Fibroblast of the aortic adventitia (primary cell): ENCODE data around the gene HAGH. TPM values are rescaled to one million over a fixed set of nuclear protein-coding genes. Genes with fewer than 3 reads are reported as not detected.

ENCODE experiments used
- DNase-seq: peaks from one replicate; pipeline ENCODE4 v3.0.0-alpha.2; 2010; ENCODE audit warnings: low read depth
- H3K4me3 ChIP-seq: 2 replicates; pipeline ENCODE4 v1.5.1; 2011; ENCODE audit warnings: low read depth, mild to moderate bottlenecking, control low read depth, low read length, moderate library complexity
- total RNA-seq: library from RNA; depleted of rRNA; stranded (reverse); fragments of >200 nt; gene quantifications from 2 replicates; pipeline ENCODE4 v1.2.3, GENCODE V29; 2012; ENCODE audit warnings: low replicate concordance
- TF ChIP-seq, protein P1 (sequence below): IDR thresholded peaks from 2 replicates; pipeline ENCODE4 v1.5.1; 2011; ENCODE audit warnings: mild to moderate bottlenecking, low read length, control low read depth, inconsistent platforms; ENCODE audit not compliant: insufficient read depth

Gene HAGH
- total RNA-seq, 1 donor = 21.9 TPM

DNA sequence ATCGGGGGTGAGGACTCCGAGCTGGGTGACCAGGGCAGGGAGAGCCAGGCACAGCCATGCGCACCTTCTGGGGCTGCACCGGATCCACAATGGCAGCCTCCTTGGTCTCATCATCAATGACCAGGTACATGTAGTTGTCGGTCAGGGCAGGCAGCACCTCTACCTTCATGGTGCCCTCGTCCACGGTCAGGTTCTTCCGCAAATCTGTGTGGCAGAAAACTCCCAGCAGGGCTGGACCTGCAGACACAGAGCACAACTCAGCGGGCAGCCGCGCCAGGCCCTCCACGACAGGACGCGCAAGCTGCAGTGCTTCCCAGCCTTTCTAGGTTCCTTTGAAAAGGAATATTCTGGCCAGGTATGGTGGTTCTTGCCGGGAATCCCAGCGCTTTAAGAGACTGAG is 3.8 kb downstream of the HAGH start:
- TF ChIP-seq, protein P1, sequence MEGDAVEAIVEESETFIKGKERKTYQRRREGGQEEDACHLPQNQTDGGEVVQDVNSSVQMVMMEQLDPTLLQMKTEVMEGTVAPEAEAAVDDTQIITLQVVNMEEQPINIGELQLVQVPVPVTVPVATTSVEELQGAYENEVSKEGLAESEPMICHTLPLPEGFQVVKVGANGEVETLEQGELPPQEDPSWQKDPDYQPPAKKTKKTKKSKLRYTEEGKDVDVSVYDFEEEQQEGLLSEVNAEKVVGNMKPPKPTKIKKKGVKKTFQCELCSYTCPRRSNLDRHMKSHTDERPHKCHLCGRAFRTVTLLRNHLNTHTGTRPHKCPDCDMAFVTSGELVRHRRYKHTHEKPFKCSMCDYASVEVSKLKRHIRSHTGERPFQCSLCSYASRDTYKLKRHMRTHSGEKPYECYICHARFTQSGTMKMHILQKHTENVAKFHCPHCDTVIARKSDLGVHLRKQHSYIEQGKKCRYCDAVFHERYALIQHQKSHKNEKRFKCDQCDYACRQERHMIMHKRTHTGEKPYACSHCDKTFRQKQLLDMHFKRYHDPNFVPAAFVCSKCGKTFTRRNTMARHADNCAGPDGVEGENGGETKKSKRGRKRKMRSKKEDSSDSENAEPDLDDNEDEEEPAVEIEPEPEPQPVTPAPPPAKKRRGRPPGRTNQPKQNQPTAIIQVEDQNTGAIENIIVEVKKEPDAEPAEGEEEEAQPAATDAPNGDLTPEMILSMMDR = no peak
- no peak overlapping the region for H3K4me3 ChIP-seq
- no peak for DNase-seq

DNA sequence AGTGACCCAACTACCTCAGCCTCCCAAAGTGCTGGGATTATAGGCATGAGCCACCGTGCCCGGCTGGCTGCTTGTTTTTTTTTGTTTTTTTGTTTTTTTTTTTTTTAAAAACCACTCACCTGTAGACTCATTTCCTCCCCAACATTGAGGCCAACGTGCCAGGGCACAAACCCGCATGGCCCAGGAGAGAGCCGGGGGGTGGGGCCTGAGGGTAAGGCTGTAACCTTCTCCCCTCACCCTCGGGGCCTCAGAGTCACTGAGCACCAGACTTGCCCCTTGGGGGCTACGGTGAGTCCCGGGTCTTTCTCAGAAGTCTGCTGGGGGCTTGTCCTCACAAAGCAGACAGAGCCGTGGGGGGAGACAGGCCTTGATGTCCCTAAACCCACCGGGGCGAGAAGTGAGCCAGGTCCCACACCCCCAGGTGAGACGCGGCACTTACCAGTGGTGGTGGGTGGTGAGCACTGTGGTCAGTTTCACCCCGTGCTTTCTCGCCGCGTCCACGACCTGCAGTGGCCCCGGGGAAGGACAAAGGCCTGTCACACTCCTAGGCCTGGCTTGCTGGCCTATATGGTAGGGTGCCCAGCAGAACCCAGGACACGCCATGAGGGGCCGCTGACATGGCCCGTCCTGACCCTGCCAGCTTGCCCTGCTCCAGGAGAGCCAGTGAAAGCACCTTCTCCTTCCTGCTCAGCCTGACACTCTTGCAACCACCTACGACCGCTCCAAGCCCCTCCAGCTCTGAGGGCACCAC is 4.6 kb downstream of the HAGH start:
- H3K4me3 ChIP-seq = no peak overlapping the region
- DNase-seq = no peak
- TF ChIP-seq, protein P1 = no peak

DNA sequence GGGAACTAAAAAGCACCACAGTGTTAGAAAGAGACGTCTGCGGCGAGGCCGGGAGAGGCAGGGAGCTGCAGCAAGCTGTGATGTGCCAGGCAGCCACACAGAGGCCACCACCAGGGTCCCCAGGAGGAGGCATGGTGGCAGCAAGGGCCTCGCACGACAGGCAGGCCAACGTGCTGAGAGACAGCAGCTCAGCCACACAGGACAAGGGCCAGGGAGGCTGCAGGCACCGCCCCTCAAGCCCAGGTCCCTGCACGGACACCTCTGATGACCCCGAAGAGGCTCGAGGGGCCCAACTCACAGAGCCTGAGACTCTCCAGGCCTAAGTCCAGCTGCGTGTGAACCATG is 5.7 kb downstream of the HAGH start:
- no peak overlapping the region for H3K4me3 ChIP-seq
- no peak for DNase-seq
- TF ChIP-seq, protein P1 = no peak

DNA sequence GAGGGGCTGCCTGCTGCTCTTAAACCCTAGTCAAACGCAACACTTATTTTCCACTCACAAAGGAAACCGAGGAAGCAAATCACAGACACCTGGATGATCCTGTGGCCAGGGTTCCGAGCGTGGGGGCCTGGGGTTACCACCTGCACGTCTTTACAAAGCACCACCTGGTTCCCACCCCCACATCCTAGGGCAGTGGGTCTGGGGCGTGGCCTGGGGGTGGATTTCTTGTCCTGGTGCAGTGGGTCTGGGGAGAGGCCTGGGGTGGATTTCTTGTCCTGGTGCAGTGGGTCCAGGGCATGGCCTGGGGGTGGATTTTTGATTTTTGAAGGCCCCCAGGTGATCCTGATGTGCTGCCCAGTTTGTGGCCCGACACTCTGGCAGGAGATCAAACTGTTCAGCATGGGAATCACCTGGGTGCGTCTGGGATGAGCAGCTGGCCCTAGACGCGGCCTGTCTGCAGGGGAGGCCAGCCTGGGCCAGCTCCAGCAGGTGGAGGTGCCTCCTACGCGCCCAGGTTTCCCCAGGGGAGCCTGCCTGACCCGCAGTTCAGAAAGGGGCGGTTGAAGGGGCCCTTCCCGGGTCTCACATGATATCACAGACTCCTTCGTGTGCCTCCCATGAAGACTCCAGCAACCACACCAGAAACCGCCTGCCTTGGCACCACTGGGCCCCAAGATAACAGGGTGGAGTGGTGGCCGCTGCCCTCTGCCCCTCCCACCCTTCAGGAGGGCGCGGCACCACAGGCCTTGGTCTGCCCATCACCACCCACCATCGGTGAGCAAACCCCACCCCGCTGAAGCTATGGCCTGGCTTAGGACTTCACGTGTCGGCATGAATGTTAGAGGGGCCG is 6.3 kb downstream of the HAGH start:
- no peak for DNase-seq
- no peak overlapping the region for H3K4me3 ChIP-seq
- TF ChIP-seq, protein P1 = no peak

DNA sequence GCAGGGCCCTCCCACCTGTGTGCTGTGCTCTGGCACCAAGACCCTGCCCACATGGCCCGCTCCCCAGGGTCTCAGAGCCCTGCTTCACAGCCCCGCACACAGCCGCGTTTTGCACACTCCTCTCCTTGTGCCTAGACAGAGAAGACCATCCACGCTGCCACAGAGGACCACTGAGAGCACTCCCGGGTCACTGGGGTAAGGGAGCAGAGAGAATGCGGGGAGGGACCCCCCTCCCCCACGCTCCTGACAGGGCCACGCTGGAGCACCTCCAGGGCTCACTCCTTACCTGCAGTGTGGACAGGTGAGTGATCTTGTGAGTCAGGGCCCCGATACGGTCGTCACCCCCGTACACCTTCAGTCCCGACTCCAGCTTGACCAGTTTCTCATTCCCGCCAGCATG is 7.0 kb downstream of the HAGH start:
- no peak for DNase-seq
- no peak overlapping the region for H3K4me3 ChIP-seq
- TF ChIP-seq, protein P1 = no peak

DNA sequence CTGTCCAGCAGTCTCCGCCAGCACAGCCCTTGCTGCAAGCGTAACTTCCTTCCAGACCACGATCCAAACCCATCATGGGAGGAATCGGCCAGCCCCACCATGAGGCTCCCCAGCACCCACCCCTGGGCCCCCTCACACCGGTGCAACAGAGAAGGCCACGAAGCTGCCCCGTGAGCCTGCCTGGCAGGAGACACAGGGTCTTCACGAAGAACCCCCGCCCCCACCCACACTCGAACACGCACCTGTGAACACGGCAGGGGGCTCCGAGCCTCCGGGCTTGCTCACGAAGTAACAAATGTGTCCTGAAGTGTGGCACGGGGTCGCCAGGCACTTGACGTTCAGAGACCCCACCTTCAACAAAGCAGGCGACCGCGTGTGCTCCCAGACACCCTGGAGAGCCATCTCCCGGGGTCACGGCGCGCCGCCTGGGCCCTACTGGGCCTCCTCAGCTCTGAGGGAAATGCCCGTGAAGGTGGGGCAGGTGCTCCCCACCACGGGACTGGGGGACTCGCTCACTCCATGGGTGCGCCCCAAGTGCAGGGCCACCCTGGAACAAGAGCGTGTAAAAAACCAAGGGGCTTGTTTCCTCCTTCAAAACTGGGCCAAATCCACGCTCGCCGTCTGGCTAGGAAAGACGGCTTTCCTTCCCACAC is 7.6 kb downstream of the HAGH start:
- H3K4me3 ChIP-seq = no peak overlapping the region
- no peak for DNase-seq
- TF ChIP-seq, protein P1 = no peak
